OCI-LY3 (cell line): ENCODE measurements around the gene NKX2-4.

Experiments
- H2AFZ ChIP-seq: fragments of 200-600, 300-600 bp; shearing (Covaris generic); 2 replicates; pipeline ENCODE4 v1.6.0; 2014; ENCODE audit warnings: antibody characterized with exemption, low read depth, low read length
- H3K27ac ChIP-seq: fragments of 200-600, 300-600 bp; sonication (generic); 2 replicates; pipeline ENCODE4 v1.5.1; 2014; ENCODE audit warnings: mild to moderate bottlenecking, low read length, moderate library complexity, mixed read lengths
- H3K27me3 ChIP-seq: fragments of 200-600, 300-600 bp; sonication (generic); 2 replicates; pipeline ENCODE4 v1.6.1; 2014; ENCODE audit warnings: low read depth, low read length, mixed read lengths
- H3K36me3 ChIP-seq: fragments of 200-600, 300-600 bp; sonication (generic); replicated peaks from 2 replicates; pipeline ENCODE3; 2014; ENCODE audit warnings: low read depth, low read length, mixed read lengths
- H3K4me1 ChIP-seq: fragments of 300-600, 200-600 bp; sonication (generic); 2 replicates; pipeline ENCODE4 v1.6.1; 2014; ENCODE audit warnings: low read length, mixed read lengths
- H3K4me2 ChIP-seq: fragments of 200-600, 300-600 bp; sonication (generic); 2 replicates; pipeline ENCODE4 v1.6.1; 2014; ENCODE audit warnings: low read length, mixed read lengths
- H3K4me3 ChIP-seq: fragments of 300-600, 200-600 bp; sonication (generic); 2 replicates; pipeline ENCODE4 v1.5.1; 2014; ENCODE audit warnings: antibody characterized with exemption, mild to moderate bottlenecking, low read length, moderate library complexity
- H3K79me2 ChIP-seq: fragments of 300-600, 200-600 bp; shearing (Covaris generic); 2 replicates; pipeline ENCODE4 v1.6.1; 2014; ENCODE audit warnings: mild to moderate bottlenecking, low read length, mixed read lengths
- H3K9ac ChIP-seq: fragments of 300-600, 200-600 bp; shearing (Covaris generic); 2 replicates; pipeline ENCODE4 v1.6.0; 2014; ENCODE audit warnings: mild to moderate bottlenecking, low read length, moderate library complexity
- H3K9me3 ChIP-seq: fragments of 200-600, 300-600 bp; shearing (Covaris generic); 2 replicates; pipeline ENCODE4 v1.6.1; 2014; ENCODE audit warnings: low read length, mixed read lengths; ENCODE audit not compliant: insufficient read depth
- H4K20me1 ChIP-seq: fragments of 200-600, 300-600 bp; sonication (generic); 2 replicates; pipeline ENCODE4 v1.6.1; 2016; ENCODE audit warnings: low read length, mixed read lengths; ENCODE audit not compliant: insufficient read depth
- EZH2phosphoT487 ChIP-seq: fragments of 200-600 bp; shearing (Covaris generic); IDR thresholded peaks from 2 replicates; pipeline ENCODE4 v1.6.1; 2018; ENCODE audit warnings: antibody characterized with exemption, mixed run types, low read depth
- TF ChIP-seq, protein P1 (sequence below): fragments of 200-600, 300-600 bp; sonication (generic); IDR thresholded peaks from 2 replicates; pipeline ENCODE4 v1.5.1; 2014; ENCODE audit warnings: antibody characterized with exemption, low read length, low read depth

Gene NKX2-4

DNA sequence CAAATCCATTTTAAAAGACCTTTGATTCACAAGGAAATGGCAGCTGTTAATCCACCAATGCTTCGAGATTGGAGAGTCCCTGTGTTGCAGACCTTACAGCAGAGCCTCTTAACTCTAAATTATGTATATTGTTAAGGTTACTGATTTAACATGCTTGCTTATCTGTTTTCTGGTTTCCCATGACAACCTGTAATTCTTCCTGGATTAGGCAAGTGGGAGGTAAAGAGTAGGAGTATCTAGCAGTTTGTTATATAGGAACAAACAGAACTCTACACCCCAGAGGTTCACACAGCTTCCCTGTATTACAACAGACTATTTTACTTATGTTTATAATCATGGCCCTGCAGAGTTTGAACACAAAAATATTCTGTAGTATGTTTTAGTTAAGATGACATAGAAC lies 39.5 kb downstream of the NKX2-4 start:
- H3K79me2 ChIP-seq: no peaks in the 10 kb centered on the region
- TF ChIP-seq, protein P1, sequence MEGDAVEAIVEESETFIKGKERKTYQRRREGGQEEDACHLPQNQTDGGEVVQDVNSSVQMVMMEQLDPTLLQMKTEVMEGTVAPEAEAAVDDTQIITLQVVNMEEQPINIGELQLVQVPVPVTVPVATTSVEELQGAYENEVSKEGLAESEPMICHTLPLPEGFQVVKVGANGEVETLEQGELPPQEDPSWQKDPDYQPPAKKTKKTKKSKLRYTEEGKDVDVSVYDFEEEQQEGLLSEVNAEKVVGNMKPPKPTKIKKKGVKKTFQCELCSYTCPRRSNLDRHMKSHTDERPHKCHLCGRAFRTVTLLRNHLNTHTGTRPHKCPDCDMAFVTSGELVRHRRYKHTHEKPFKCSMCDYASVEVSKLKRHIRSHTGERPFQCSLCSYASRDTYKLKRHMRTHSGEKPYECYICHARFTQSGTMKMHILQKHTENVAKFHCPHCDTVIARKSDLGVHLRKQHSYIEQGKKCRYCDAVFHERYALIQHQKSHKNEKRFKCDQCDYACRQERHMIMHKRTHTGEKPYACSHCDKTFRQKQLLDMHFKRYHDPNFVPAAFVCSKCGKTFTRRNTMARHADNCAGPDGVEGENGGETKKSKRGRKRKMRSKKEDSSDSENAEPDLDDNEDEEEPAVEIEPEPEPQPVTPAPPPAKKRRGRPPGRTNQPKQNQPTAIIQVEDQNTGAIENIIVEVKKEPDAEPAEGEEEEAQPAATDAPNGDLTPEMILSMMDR: no peak
- TF ChIP-seq EZH2phosphoT487: no peak
- no peaks in the 10 kb centered on the region for H3K9me3 ChIP-seq
- no peaks in the 10 kb centered on the region for H4K20me1 ChIP-seq
- H3K36me3 ChIP-seq: peaks cover 57% of the 10 kb centered on the region
- no peak overlapping the region for H3K27ac ChIP-seq
- no peaks in the 10 kb centered on the region for H3K4me1 ChIP-seq
- no peak overlapping the region for H3K4me3 ChIP-seq
- no peak overlapping the region for H2AFZ ChIP-seq
- no peaks in the 10 kb centered on the region for H3K27me3 ChIP-seq
- H3K9ac ChIP-seq: no peak overlapping the region
- no peak overlapping the region for H3K4me2 ChIP-seq

DNA sequence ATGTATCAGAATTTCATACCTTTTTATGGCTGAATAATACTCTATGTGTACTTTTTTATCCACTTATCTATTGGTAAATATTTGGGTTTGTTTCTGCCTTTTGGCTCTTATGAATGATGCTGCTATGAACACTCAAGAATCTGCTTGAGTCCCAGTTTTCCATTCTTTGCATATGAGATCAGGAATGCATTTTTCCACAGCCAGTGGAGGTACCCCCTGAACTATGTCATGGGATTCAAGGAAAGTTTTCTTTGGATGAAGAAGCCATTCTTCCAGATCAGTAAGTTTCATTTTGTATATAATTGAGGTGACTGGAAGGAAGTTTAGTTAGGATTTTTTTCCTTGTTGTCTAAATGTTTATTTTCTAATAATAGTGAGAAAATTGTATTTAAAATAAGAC lies 40.9 kb downstream of the NKX2-4 start:
- H3K9me3 ChIP-seq: no peaks in the 10 kb centered on the region
- H3K4me3 ChIP-seq: no peak overlapping the region
- no peak overlapping the region for H3K27ac ChIP-seq
- TF ChIP-seq EZH2phosphoT487: no peak
- TF ChIP-seq, protein P1: no peak
- H3K4me1 ChIP-seq: no peaks in the 10 kb centered on the region
- H3K9ac ChIP-seq: no peak overlapping the region
- H2AFZ ChIP-seq: no peak overlapping the region
- no peaks in the 10 kb centered on the region for H4K20me1 ChIP-seq
- no peaks in the 10 kb centered on the region for H3K27me3 ChIP-seq
- H3K36me3 ChIP-seq: peaks cover 47% of the 10 kb centered on the region
- H3K4me2 ChIP-seq: no peak overlapping the region
- H3K79me2 ChIP-seq: no peaks in the 10 kb centered on the region

DNA sequence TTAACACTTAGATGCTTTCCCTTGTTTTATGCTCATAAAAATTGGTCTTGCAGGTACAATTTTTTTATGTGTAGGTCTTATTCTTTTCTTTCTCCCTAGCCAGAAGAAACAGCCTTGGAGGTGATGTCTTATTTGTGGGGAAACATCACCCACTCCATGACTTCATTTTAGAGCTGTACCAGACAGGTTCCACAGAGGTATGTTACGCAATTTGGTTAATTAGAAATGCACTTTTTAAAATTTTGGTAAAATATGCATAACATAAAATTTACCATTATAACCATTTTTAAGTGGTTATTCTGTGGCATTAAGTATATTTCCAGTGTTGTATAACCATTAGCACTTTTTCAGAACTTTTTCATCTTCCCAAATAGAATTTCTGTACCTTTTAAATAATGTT lies 41.3 kb downstream of the NKX2-4 start:
- no peaks in the 10 kb centered on the region for H3K9me3 ChIP-seq
- peaks cover 43% of the 10 kb centered on the region for H3K36me3 ChIP-seq

DNA sequence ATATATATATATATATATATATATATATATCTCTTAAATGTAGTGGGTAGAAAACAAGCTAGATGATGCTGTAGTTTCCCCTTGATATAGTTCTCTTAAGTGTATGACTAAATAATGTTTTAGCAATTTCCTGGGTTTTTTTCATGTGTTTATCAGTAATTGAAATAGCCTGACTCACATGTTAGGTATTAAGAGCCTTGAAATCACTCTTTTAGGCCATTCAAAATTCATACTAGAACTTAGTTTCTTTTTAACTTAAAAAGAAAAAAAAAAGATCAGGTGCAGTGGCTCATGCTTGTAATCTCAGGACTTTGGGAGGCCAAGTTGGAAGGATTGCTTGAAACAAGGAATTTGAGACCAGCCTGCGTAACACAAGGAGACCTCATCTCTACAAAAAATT lies 44.1 kb downstream of the NKX2-4 start:
- no peak overlapping the region for H3K4me2 ChIP-seq
- no peaks in the 10 kb centered on the region for H3K9me3 ChIP-seq
- H3K79me2 ChIP-seq: no peaks in the 10 kb centered on the region
- peaks cover 30% of the 10 kb centered on the region for H3K36me3 ChIP-seq
- no peaks in the 10 kb centered on the region for H3K4me1 ChIP-seq
- no peak overlapping the region for H3K4me3 ChIP-seq
- H3K27me3 ChIP-seq: no peaks in the 10 kb centered on the region
- no peak overlapping the region for H3K9ac ChIP-seq
- TF ChIP-seq, protein P1: no peak
- TF ChIP-seq EZH2phosphoT487: no peak
- H2AFZ ChIP-seq: no peak overlapping the region
- H4K20me1 ChIP-seq: no peaks in the 10 kb centered on the region
- H3K27ac ChIP-seq: no peak overlapping the region

More for the DNA sequence above, 41.3 kb downstream of the NKX2-4 start:
- Histone ChIP-seq H3K4me1 (no peaks in the 10 kb centered on the region), H2AFZ (no peak overlapping the region), H3K27me3 (no peaks in the 10 kb centered on the region), H3K27ac (no peak overlapping the region), H3K4me3 (no peak overlapping the region), H4K20me1 (no peaks in the 10 kb centered on the region), H3K9ac (no peak overlapping the region), H3K79me2 (no peaks in the 10 kb centered on the region), H3K4me2 (no peak overlapping the region)
- no peak for TF ChIP-seq EZH2phosphoT487
- TF ChIP-seq, protein P1: no peak
